ENCODE measurements around the gene ERICH6B.

The ERICH6B gene

GRCh38 chr13:45602183-45603170, 13.1 kb downstream of the ERICH6B start:
- DNase-seq (ENCODE audit: low read depth in 1 of 2, low spot score in 1 of 2) = no peak

GRCh38 chr13:45601680-45602079, 13.9 kb downstream of the ERICH6B start:
- no peak for DNase-seq (ENCODE audit: low read depth in 1 of 2, low spot score in 1 of 2)

GRCh38 chr13:45598597-45598996, 16.9 kb downstream of the ERICH6B start:
- no peak for DNase-seq (ENCODE audit: low read depth in 1 of 2, low spot score in 1 of 2)

- no peak for DNase-seq (ENCODE audit: low read depth in 1 of 2, low spot score in 1 of 2)
These were observed 18.6 kb downstream of the ERICH6B start for GRCh38 chr13:45596800-45597475.

GRCh38 chr13:45595965-45596364, 19.6 kb downstream of the ERICH6B start:
- DNase-seq (ENCODE audit: low read depth in 1 of 2, low spot score in 1 of 2) = no peak

- DNase-seq (ENCODE audit: low read depth in 1 of 2, low spot score in 1 of 2) = no peak
These were observed 20.8 kb downstream of the ERICH6B start for GRCh38 chr13:45594764-45595163.

GRCh38 chr13:45594227-45594626, 21.3 kb downstream of the ERICH6B start:
- no peak for DNase-seq (ENCODE audit: low read depth in 1 of 2, low spot score in 1 of 2)

GRCh38 chr13:45592758-45593157, 22.8 kb downstream of the ERICH6B start:
- DNase-seq (ENCODE audit: low read depth in 1 of 2, low spot score in 1 of 2) = no peak

GRCh38 chr13:45590066-45590465, 25.5 kb downstream of the ERICH6B start:
- no peak for DNase-seq (ENCODE audit: low read depth in 1 of 2, low spot score in 1 of 2)

GRCh38 chr13:45587897-45588296, 27.6 kb downstream of the ERICH6B start:
- no peak for DNase-seq (ENCODE audit: low read depth in 1 of 2, low spot score in 1 of 2)

GRCh38 chr13:45584816-45585215, 30.7 kb downstream of the ERICH6B start:
- no peak for DNase-seq (ENCODE audit: low read depth in 1 of 2, low spot score in 1 of 2)

- no peak for DNase-seq (ENCODE audit: low read depth in 1 of 2, low spot score in 1 of 2)
These were observed 33.0 kb downstream of the ERICH6B start for GRCh38 chr13:45582408-45583076.

GRCh38 chr13:45576466-45576865, 39.1 kb downstream of the ERICH6B start:
- no peak for DNase-seq (ENCODE audit: low read depth in 1 of 2, low spot score in 1 of 2)

- no peak for DNase-seq (ENCODE audit: low read depth in 1 of 2, low spot score in 1 of 2)
These were observed 39.7 kb downstream of the ERICH6B start for GRCh38 chr13:45575830-45576180.

- DNase-seq (ENCODE audit: low read depth in 1 of 2, low spot score in 1 of 2) = no peak
These were observed 40.3 kb downstream of the ERICH6B start for GRCh38 chr13:45575146-45575829.

- DNase-seq (ENCODE audit: low read depth in 1 of 2, low spot score in 1 of 2) = no peak
These were observed 50.2 kb downstream of the ERICH6B start for GRCh38 chr13:45565331-45565730.

GRCh38 chr13:45564133-45564776, 51.3 kb downstream of the ERICH6B start:
- no peak for DNase-seq (ENCODE audit: low read depth in 1 of 2, low spot score in 1 of 2)

GRCh38 chr13:45554604-45555109, 60.9 kb downstream of the ERICH6B start:
- DNase-seq (ENCODE audit: low read depth in 1 of 2, low spot score in 1 of 2) = no peak

- no peak for DNase-seq (ENCODE audit: low read depth in 1 of 2, low spot score in 1 of 2)
These were observed 67.3 kb downstream of the ERICH6B start for GRCh38 chr13:45548281-45548680.

- no peak for DNase-seq (ENCODE audit: low read depth in 1 of 2, low spot score in 1 of 2)
These were observed 69.2 kb downstream of the ERICH6B start for GRCh38 chr13:45546410-45546765.

All from activated CD4-positive, alpha-beta T cell treated with anti-CD3 and anti-CD28 coated beads, Interleukin-2, amount 50 U/mL, for 24 hours (primary cell).